ENCODE data around the gene SLC12A4.
"Not testable (repeated sequence)": the region's sequence is repeated elsewhere in the genome, so short reads cannot be mapped to it uniquely, and the experiment has no call there.

Gene SLC12A4

DNA sequence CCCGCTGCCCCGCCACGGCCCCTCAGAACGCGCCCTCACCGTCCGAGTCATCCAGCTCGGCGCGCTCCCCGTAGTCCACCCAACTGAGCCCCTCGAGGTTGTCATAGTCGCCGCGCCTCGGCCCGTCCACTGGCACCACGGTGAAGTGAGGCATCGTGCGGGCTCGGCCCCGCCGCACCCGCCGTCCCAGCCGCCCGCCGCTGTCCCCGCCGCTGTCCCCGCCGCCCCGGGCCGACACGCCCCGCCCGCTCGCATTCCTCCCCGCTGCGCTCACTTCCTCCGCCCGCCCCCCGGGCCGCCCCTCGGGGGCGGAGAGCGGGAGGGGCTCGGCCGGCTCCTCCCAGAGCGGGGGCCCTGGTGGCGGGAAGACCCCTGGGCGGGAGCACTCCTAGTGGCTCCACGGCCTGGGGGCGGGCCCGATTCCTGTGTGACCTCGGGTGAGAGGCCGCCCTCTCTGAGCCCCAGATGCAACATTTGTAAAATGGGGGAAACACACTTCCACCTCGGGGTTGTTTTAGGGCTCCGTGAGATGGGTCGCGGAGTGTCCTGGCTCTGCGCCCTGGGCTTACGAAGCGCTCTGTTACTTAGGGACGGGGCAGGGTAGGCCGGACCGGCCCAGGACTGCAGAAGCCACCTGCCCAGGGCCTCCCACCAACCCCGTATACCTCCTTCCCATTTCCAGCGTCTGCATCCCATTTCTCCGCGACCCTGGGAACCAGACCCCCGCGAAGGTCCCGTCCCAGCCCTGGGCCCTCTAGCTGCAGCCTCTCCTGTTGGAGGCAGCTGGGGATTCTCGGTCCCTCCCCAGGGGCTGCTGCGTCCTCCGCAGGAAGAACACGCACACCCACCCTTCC is at the start of gene SLC12A4:
Gene SLC12A4 (minus strand): TSS at position 238 of the 854 bp plus-strand sequence. CDS start 84 bp downstream, at position 154.
- DNase-seq (ENCODE audit: low read depth) = peak; percentile 82

DNA sequence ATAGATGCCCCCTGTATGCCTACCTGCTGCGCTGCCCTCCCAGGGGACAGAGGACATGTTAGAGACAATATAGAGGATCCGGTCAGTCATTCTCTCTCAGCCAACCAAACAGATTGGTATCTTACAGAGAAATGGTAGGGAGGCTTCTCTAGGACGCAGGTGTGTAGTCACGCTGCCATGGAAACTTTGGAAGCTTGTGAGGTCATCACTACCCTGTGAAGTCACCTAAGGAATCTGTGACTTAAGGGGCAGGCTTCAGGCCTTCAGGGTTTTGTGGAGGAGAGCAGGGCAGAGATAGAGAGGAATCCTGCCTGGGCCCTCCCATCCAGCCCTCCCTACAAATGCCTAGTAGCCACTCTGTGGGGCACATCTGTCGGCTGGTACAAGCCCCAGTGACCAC is 47.2 kb upstream of the SLC12A4 start, which contains the start of gene DPEP2NB:
Gene DPEP2NB (minus strand): TSS at position 231 of the 400 bp plus-strand sequence. CDS start 141 bp downstream, at position 90.
- DNase-seq (ENCODE audit: low read depth) = no peak

DNA sequence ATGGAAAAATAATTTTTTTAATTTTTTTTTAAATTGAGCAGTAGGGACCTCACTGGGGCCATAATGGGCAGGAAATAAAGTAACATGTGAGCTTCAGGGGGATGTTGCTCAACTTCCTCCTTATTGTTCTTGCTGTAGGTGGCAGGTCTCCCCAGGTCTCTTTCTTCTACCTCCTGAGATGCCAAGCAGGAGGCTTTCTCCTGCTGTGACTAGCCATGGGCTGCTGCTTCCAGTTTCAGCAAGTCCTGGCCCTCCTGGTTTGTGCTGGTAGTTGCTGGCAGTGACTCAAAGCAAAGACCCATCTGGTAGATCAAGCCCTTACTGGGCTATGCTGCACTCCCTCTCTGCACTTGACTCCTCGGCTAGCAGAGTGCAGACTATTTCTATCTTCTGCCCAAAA is 45.0 kb upstream of the SLC12A4 start:
- DNase-seq (ENCODE audit: low read depth) = no peak

DNA sequence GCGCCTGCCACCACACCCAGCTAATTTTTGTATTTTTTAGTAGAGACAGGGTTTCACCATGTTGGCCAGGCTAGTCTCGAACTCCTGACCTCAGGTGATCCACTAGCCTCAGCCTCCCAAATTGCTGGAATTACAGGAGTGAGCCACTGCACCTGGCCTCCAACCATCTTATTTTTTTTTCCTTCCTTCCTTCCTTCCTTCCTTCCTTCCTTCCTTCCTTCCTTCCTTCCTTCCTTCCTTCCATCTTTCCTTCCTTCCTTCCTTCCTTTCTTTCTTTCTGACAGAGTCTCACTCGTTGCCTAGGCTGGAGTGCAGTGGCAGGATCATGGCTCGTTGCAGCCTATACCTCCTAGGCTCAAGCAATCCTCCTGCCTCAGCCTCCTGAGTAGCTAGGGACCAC is 41.4 kb upstream of the SLC12A4 start:
- DNase-seq (ENCODE audit: low read depth) = not testable (repeated sequence)

DNA sequence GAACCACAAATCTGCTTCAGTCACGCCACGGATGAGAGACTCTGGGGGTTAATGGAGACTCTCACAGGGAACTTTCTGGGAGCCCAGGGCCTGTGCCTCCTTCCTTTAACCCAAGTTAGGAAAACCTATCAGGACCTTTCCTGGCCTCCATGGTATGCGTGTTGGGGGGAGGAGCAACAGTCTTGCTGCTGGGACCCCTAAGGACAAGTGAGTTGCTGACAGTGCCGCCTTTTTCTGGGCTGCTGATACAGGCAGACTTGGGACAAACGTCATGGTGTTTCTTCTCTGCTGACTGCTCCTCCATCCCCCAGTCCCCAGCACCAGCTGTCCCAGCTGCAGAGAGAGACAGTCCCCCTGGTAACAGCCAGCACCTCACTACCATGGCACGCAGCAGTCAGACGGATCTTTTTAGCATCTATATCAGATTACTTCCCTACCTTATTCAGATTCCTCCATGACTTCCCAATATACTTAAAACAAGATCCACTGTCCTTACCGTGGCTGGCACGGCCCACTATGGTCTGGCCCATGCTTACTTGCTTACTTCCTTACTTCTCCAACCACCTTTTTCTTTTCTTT is 40.8 kb upstream of the SLC12A4 start:
- DNase-seq (ENCODE audit: low read depth) = no peak

DNA sequence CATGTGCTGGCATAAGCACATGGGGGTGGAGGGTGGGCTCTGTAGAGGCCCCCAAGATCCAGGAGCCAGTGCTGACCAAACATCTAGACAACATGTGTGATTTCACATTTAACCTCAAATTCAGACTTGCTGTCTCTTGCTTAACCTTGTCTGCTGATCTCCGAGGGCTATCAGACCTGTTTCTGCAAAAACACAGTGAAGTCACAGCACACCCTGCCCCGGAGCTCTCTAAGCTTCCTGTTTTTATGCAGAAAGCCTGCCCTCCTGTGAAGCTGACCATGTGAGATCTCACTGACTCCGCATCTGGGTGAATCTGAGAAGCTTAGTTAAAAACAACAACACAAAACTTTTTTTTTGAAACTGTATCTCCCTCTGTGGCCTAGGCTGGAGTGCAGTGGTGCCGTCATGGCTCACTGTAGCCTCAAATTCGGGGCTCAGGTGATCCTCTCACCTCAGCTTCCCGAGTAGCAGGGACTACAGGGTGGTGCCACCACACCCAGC is 37.4 kb upstream of the SLC12A4 start:
- DNase-seq (ENCODE audit: low read depth) = no peak

DNA sequence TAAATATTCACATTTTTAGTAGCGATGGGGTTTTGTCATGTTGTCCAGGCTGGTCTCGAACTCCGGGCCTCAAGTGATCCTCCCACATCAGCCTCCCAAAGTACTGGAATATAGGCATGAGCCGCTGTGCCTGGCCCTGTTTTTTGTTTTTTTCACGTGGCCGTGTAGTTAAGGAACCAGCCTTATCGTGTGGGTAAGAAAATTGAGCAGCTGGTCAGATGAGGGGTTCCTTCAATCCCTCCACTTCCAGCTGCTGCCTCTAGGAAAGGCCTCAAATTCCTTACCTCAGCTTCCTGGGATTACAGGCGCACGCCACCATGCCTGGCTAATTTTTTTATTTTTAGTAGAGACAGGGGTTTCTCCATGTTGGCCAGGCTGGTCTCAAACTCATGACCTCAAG is 36.8 kb upstream of the SLC12A4 start:
- DNase-seq (ENCODE audit: low read depth) = no peak

DNA sequence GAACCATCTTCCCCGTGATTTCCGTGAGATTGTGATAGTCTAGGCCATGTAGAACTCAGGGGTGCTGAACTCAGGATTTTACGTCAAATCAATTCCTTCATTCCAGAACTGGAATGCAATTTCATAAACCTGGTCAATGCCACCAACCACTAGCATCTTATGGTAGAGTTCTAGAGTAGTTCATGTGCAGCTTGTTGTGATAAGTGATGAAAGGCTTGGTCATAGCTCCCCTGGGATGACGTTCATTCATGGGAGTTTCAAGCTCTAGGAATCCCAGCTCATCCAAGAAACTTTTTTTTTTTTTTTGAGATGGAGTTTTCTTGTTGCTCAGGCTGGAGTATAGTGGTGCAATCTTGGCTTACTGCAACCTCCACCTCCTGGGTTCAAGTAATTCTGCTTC is 34.6 kb upstream of the SLC12A4 start:
- DNase-seq (ENCODE audit: low read depth) = peak; percentile 11

DNA sequence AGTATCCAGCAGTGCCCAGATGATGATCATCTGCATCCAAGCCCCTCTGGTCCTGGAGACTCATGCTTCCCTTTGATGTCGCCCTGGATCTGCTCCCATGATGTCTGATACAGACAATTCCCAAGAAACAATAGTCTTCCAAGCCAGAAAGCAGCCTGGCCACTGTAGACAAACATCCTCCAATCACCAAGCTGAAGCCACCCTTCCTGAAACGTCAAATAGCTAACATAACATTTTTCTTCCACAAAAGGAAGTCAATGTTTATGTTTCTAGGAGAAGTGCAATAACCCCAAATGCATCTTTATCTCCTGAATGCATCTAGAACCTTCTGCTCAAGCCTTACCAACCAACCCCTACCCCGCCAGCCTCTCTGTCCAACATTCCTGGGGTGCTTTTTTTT is 32.0 kb upstream of the SLC12A4 start:
- DNase-seq (ENCODE audit: low read depth) = no peak

DNA sequence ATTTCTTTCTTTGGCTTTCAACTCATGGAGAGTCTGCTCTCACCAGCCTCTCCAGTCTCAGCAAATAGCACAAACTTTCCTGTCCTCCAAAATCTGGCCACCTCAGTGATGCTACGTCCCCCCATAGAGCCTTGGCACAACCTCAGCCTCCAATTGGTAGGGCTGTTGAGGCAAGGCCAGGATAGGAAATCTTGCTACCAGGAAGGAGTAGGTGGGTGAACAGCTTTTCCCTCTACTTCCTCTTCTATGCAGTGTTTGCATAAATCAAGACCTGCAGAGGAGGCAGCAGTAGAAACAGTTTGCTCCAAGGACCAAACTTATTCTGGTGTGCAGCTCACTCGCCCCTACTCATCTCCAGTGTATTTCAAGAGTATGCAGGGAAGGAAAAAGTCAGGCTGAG is 31.5 kb upstream of the SLC12A4 start:
- DNase-seq (ENCODE audit: low read depth) = no peak

DNA sequence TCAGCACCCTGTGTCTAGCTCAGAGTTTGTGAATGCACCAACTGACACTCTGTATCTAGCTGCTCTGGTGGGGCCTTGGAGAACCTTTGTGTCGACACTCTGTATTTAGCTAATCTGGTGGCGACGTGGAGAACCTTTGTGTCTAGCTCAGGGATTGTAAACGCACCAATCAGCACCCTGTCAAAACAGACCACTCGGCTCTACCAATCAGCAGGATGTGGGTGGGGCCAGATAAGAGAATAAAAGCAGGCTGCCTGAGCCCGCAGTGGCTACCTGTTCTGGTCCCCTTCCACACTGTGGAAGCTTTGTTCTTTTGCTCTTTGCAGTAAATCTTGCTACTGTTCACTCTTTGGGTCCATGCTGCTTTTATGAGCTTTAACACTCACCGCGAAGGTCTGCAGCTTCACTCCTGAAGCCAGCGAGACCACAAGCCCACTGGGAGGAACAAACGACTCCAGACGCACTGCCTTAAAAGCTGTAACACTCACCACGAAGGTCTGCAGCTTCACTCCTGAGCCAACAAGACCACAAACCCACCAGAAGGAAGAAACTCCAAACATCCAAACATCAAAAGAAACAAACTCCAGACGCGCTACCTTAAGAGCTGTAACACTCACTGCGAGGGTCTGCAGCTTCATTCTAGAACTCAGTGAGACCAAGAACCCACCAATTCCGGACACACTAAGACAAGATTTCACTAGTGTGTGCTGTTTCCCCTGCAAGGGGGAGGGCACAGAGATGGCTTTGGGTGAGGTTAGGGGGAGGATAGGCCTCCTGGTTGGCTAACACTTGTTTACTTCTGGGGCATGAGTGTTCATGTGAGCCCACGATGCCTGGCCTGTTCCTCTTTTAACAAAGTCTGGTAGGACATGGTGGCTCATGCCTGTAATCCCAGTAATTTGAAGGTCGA is 30.6 kb upstream of the SLC12A4 start, which contains the start of gene DPEP2:
Gene DPEP2 (minus strand): TSS at position 706 of the 910 bp plus-strand sequence. CDS start 6,272 bp downstream, outside the sequence.
- DNase-seq (ENCODE audit: low read depth) = not testable (repeated sequence)

DNA sequence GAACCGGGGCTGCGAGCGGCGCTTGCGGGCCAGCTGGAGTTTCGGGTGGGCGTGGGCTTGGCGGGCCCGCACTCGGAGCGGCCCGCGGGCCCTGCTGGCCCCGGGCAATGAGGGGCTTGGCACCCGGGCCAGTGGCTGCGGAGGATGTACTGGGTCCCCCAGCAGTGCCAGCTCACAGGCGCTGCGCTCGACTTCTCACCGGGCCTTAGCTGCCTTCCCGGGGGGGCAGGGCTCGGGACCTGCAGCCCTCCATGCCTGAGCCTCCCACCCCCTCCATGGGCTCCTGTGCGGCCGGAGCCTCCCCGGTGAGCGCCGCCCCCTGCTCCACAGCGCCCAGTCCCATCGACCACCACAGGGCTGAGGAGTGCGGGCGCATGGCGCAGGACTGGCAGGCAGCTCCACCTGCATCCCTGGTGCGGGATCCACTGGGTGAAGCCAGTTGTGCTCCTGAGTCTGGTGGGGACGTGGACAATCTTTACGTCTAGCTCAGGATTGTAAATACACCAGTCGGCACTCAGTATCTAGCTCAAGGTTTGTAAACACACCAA is 29.9 kb upstream of the SLC12A4 start:
- not testable (repeated sequence) for DNase-seq (ENCODE audit: low read depth)

DNA sequence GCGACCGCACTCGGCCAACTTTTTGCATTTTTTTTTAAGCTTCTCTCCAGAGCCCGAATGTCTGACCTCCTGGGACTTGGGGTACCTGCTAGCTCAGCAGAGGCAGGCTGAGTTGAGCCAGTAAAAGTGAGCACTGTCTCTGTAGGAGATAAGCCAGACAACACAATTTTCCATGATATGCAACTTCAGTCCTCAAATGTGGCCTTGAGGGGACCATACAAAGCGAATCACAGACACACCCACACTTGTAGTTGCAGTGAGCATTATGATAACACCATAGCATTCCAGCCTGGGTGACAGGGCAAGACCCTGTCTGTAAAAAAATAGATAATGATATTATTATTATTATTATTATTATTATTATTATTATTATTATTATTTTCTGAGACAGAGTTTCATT is 28.2 kb upstream of the SLC12A4 start:
- DNase-seq (ENCODE audit: low read depth) = no peak

DNA sequence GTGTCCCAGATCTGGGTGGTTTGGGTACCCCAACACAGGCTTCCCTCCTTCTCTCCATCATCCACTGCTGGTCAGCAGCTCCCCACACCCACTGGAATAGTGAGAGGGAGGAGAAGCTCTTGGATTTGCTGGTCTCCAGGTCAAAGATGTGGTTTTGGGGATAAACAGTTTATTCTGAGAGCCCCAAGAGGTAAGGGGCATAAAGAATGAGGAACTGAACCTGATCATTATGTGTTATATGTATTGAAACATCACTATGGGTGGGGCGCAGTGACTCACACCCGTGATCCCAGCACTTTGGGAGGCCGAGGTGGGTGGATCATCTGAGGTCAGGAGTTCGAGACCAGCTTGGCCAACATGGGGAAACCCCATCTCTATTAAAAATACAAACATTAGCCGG is 27.0 kb upstream of the SLC12A4 start:
- DNase-seq (ENCODE audit: low read depth) = no peak

DNA sequence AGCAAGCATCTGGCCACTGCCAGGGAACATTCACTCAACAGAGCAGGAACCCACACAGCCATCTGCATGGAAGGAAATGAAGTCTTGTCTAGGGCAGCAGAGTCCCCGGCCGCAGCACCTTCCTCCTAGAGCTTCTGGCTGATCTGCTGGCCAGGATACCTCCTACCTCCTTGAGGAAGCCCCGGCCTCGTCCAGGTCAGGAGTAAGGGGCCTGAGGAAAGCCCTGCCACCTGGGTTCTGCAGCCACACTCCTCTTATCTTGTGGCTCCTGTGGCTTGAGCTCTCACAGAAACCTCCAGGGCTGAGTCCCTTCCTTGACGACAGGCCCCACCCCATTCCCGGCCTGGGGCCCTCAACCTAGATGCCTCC is 25.6 kb upstream of the SLC12A4 start:
- not testable (repeated sequence) for DNase-seq (ENCODE audit: low read depth)

DNA sequence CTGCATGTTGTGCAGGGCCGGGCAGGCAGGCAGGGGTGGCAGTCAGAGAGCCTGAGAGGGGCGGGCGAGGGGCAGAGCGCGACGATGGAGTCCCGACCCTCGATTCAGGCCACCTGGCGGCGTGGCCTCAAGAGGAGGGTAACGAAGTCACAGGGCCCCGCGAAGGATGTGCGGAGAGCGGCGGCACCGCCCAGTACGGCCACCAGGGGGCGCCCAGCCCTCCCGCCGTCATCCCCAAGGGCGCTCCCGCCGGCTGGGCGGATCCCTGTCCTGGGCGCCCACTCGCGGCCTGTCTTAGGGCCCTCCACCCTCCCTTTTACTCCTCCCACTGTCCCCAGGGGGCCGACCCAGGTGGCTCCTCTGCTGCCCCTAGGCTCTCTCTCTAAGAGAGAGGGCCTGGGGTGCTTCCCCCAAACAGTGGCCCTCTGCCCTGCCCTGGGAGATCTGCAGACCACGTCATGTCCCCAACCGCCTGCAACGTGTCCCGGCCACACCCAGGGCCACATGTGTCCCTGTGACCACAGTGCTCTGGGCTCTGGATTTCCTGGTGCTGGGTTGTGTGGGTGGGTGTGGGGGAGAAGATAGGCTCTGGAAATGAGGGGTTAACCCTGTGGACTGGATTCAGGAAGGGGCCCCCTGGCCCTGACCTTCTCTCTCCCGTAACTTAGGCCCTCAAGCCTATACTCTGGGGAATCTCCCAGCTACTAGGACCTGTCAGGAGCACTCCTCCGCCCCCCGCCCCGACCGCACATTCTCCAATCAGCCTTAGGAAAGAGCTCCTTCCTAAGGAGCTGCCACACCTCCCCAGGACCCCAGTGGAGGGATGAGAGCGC is 25.0 kb upstream of the SLC12A4 start:
- DNase-seq (ENCODE audit: low read depth) = peak; percentile 70

DNA sequence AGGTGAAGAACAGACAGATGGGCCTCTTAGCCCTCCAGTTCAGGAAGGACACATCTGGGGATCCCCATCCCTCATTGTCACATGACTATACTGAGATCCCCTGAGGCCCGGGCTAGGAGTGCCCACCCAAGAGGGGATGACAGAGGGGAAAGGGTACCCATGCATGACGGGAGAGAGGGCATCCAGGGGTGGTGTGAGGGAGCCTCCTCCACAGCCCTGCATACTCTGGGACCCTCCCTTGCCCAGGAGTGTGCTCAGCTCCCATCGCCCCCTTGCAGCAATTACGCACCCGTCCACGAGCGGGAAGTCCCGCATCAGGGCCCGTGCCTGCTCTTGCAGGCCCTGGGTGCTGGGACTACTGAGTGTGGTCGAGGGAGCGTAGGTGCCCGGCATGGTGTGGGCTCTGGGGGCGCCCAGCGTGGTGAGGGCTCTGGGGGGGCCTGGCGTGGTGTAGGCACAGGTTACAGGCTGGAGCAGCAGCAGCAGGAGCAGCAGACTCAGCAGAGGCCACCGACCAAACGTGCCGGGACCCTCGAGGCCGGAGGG is 24.3 kb upstream of the SLC12A4 start:
- no peak for DNase-seq (ENCODE audit: low read depth)

DNA sequence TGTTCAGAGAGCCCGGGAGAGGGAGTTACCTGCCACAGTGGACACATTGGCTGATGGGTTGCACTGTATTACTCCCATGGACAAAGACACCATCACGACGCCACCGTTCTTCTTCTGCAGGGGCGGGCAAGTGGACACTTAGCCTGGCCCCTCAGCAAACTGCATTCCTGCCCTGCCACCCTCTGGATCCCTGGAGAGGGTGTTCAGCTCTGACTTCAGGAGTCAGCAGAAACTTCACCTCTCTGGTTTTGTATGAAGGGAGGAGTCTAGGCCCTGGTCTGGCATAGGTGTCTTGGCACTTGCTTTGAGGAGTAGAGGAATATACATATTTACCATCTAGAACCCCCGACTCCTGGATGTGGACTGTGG is 21.6 kb upstream of the SLC12A4 start:
- no peak for DNase-seq (ENCODE audit: low read depth)

DNA sequence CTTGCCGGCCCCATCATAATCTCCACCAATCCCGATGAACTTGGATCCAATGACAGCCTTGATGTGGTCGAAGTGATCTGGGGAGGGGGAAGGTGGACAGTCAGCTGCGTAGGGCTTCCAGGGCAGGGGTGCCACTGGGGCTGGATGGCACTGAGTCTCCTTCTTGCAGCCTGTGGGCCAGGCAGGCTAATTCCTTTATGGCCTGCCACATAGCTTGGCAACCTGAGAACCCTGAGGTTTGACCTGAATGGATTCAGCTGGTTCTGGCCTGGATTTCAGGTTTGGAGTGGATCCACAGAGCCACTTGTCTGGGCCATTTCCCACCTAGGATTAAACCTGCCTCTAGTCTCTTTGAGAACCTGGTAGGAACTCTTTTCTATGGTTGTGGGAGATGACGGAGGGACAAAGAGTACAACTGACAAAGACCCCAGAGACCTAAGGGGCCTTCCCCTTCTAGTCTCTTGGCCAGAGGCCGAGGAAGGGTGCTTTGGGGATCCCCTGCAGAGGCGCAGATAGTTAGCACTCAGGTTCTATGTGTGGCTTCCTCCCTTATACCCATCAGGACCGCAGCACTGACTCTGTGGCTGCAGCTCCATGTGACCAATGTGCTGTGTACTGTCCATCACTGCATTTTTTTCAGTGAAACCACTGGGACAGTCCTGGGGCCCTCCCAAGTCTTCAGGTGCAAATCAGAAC is 21.0 kb upstream of the SLC12A4 start:
- no peak for DNase-seq (ENCODE audit: low read depth)

DNA sequence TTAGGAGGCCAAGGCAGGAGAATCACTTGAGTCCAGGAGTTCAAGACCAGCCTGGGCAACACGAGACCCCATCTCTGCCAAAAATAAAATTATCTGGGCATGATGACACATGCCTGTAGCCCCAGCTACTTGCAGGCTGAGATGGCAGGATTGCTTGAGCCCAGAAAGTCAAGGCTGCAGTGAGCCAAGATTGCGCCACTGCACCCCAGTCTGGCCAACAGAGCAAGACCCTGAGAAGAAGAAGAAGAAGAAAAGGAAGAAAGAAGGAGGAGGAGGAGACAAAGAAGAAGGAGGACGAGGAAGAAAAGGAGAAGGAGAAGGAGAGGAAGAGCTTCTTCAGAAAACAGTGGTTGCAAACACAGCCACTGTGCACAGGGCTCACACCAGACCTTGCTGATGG is 20.2 kb upstream of the SLC12A4 start:
- no peak for DNase-seq (ENCODE audit: low read depth)

All from fibroblast of gingiva (primary cell).